ENCODE data around the gene ZNF771. TPM values are rescaled to one million over a fixed set of nuclear protein-coding genes. Genes with fewer than 3 reads are reported as not detected.

ZNF771 gene
- total RNA-seq, 2 experiments from 2014 or later: 0.80 to 1.2 TPM

- Histone ChIP-seq H3K4me1 (ENCODE audit: insufficient read depth, low read length) (peaks cover 40% of the 10 kb centered on the region), H3K36me3 (ENCODE audit: insufficient read depth, low read length) (no peaks in the 10 kb centered on the region), H3K27me3 (ENCODE audit: control insufficient read depth in 1 of 2, insufficient read depth in 2 of 2, low read length in 2 of 2) (no peaks in the 10 kb centered on the region), H3K9me3 (ENCODE audit: control insufficient read depth in 1 of 2, insufficient read depth in 1 of 2, low read length in 2 of 2) (no peaks in the 10 kb centered on the region), H3K4me3 (ENCODE audit: low read length) (no peak overlapping the region), H3K27ac (ENCODE audit: low read depth in 1 of 2, low read length in 2 of 2) (no peak overlapping the region)
- DNase-seq: no peak
- no peaks in the 10 kb centered on the region for H3K27me3 Mint-ChIP-seq
- intact Hi-C loops (cut with DNase I, micrococcal nuclease): no loop called here
- peak overlapping the region; percentile 91 for H3K27ac Mint-ChIP-seq
- H3K4me1 Mint-ChIP-seq (ENCODE audit: low read depth): peaks cover 51% of the 10 kb centered on the region
- H3K4me3 Mint-ChIP-seq: no peak overlapping the region
- CTCF ChIA-PET: interaction anchor here (1.2 kb wide), 1 partner anchor 69 kb away, joined by 3 read pairs; no protein-coding TSS in a partner anchor
- no peaks in the 10 kb centered on the region for H3K36me3 Mint-ChIP-seq (ENCODE audit: low read depth)
- POLR2A ChIA-PET: interaction anchor here (1.2 to 7.9 kb wide), 4 partner anchors 15 to 66 kb away, joined by 3 to 170 read pairs (median 3); partner anchors contain the start of genes DCTPP1 and ITGAL
- no peak for ATAC-seq (ENCODE audit: poor library complexity)
- no peak for TF ChIP-seq CTCF (IDR thresholded peaks at IDR 0.05)
- no peaks in the 10 kb centered on the region for H3K9me3 Mint-ChIP-seq
Measured at GRCh38 chr16:30456302-30456701, 48.9 kb downstream of the ZNF771 start.

- Mint-ChIP-seq H3K36me3 (ENCODE audit: low read depth) (no peaks in the 10 kb centered on the region), H3K9me3 (no peaks in the 10 kb centered on the region), H3K27me3 (no peaks in the 10 kb centered on the region), H3K4me1 (ENCODE audit: low read depth) (peaks cover 55% of the 10 kb centered on the region), H3K4me3 (no peak overlapping the region), H3K27ac (peak overlapping the region; percentile 91)
- ChIA-PET CTCF (interaction anchor here (1.1 to 2.1 kb wide), 2 partner anchors 8 to 9 kb away, joined by 3 to 13 read pairs; no protein-coding TSS in a partner anchor), POLR2A (interaction anchor here (0.8 to 7.9 kb wide), 11 partner anchors 8 to 101 kb away, joined by 3 to 170 read pairs (median 11); partner anchors contain the start of genes DCTPP1, ITGAL, SEPHS2 and ZNF747)
- H3K27me3 ChIP-seq (ENCODE audit: control insufficient read depth in 1 of 2, insufficient read depth in 2 of 2, low read length in 2 of 2): no peaks in the 10 kb centered on the region
- TF ChIP-seq CTCF (IDR thresholded peaks at IDR 0.05): no peak
- peaks cover 40% of the 10 kb centered on the region for H3K4me1 ChIP-seq (ENCODE audit: insufficient read depth, low read length)
- ATAC-seq (ENCODE audit: poor library complexity) (no peak), DNase-seq (no peak)
- H3K9me3 ChIP-seq (ENCODE audit: control insufficient read depth in 1 of 2, insufficient read depth in 1 of 2, low read length in 2 of 2): no peaks in the 10 kb centered on the region
- no peak overlapping the region for H3K27ac ChIP-seq (ENCODE audit: low read depth in 1 of 2, low read length in 2 of 2)
- no peak overlapping the region for H3K4me3 ChIP-seq (ENCODE audit: low read length)
- intact Hi-C loops (cut with DNase I, micrococcal nuclease): no loop called here
- no peaks in the 10 kb centered on the region for H3K36me3 ChIP-seq (ENCODE audit: insufficient read depth, low read length)
Measured at GRCh38 chr16:30457256-30457655, 49.9 kb downstream of the ZNF771 start.

GRCh38 chr16:30457743-30458560, 50.5 kb downstream of the ZNF771 start:
- intact Hi-C loops (cut with DNase I, micrococcal nuclease): loop anchor here in 1 of 2 experiments (2.0 kb wide), 1 partner anchor 15 kb away; the partner anchor contains the start of gene ITGAL
- CTCF ChIA-PET: interaction anchor here (1.1 to 2.1 kb wide), 4 partner anchors 8 to 49 kb away, joined by 3 to 13 read pairs (median 5); partner anchors contain the start of gene ITGAL
- Histone ChIP-seq H3K27ac (ENCODE audit: low read depth in 1 of 2, low read length in 2 of 2) (no peak overlapping the region), H3K4me1 (ENCODE audit: insufficient read depth, low read length) (peaks cover 37% of the 10 kb centered on the region), H3K36me3 (ENCODE audit: insufficient read depth, low read length) (no peaks in the 10 kb centered on the region), H3K9me3 (ENCODE audit: control insufficient read depth in 1 of 2, insufficient read depth in 1 of 2, low read length in 2 of 2) (no peaks in the 10 kb centered on the region), H3K4me3 (ENCODE audit: low read length) (no peak overlapping the region), H3K27me3 (ENCODE audit: control insufficient read depth in 1 of 2, insufficient read depth in 2 of 2, low read length in 2 of 2) (no peaks in the 10 kb centered on the region)
- no peak for ATAC-seq (ENCODE audit: poor library complexity)
- peaks cover 50% of the 10 kb centered on the region for H3K4me1 Mint-ChIP-seq (ENCODE audit: low read depth)
- H3K36me3 Mint-ChIP-seq (ENCODE audit: low read depth): no peaks in the 10 kb centered on the region
- no peak for DNase-seq
- H3K9me3 Mint-ChIP-seq: no peaks in the 10 kb centered on the region
- peak overlapping the region; percentile 91 for H3K27ac Mint-ChIP-seq
- TF ChIP-seq CTCF (IDR thresholded peaks at IDR 0.05): no peak
- no peak overlapping the region for H3K4me3 Mint-ChIP-seq
- no peaks in the 10 kb centered on the region for H3K27me3 Mint-ChIP-seq
- POLR2A ChIA-PET: interaction anchor here (0.8 to 7.9 kb wide), 27 partner anchors 9 to 712 kb away, joined by 3 to 170 read pairs (median 5); partner anchors contain the start of genes DCTPP1, FBRS, ITGAL and SEPHS2
